Bronchial epithelial cell (primary cell): Measurements from ENCODE around the gene ZNF692. TPM values are rescaled to one million over a fixed set of nuclear protein-coding genes. Genes with fewer than 3 reads are reported as not detected.

Experiments used
- DNase-seq: peaks from one replicate; pipeline ENCODE4 v3.0.0-alpha.2; 2010; ENCODE audit warnings: low read depth
- FAIRE-seq: peaks from 2 replicates; lab custom pipeline; 2011; peaks lifted over from hg19 to GRCh38; lab: Jason Lieb, UNC
- H3K27me3 ChIP-seq: 2 replicates; pipeline ENCODE4 v1.5.1; 2011; ENCODE audit warnings: low read length; ENCODE audit not compliant: control insufficient read depth, insufficient read depth
- H3K36me3 ChIP-seq: 2 replicates; pipeline ENCODE4 v1.5.1; 2011; ENCODE audit warnings: low read length; ENCODE audit not compliant: control insufficient read depth, insufficient read depth
- H3K4me3 ChIP-seq: 2 replicates; pipeline ENCODE4 v1.5.1; 2011; ENCODE audit warnings: mild to moderate bottlenecking, low read depth, low read length, control low read depth
- total RNA-seq: library from RNA; depleted of rRNA; stranded (reverse); fragments of >200 nt; gene quantifications from 2 replicates; pipeline ENCODE4 v1.2.1, GENCODE V29; 2014
- TF ChIP-seq, protein P1 (sequence below): IDR thresholded peaks from 2 replicates; pipeline ENCODE4 v1.5.1; 2011; ENCODE audit warnings: mild to moderate bottlenecking, moderate library complexity, low read length, control low read depth, inconsistent platforms; ENCODE audit not compliant: insufficient read depth, severe bottlenecking

ZNF692 gene
- total RNA-seq, 1 donor from 2014 or later = 19.7 TPM

DNA sequence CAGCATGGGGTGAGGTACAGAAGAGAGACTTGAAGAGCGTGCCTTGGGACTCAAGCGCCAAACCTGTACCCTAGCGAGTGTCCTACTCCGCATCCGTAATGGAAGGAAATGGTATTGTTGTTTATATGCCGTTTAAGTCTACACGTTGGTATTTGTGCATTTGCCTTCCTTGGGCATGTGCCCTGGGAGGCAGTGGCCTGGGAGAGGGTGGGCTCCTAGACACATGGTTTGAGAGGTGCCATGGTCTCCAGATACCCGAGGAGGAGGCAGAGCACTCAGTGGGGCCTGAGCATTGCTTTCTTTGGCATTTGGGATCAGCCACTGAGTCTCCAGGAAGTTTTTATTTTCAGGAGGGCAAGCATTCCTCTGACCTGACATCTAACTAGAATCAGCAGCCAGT lies 14.4 kb downstream of the ZNF692 start:
- no peaks in the 10 kb centered on the region for H3K27me3 ChIP-seq
- peaks cover 11% of the 10 kb centered on the region for H3K36me3 ChIP-seq
- TF ChIP-seq, protein P1, sequence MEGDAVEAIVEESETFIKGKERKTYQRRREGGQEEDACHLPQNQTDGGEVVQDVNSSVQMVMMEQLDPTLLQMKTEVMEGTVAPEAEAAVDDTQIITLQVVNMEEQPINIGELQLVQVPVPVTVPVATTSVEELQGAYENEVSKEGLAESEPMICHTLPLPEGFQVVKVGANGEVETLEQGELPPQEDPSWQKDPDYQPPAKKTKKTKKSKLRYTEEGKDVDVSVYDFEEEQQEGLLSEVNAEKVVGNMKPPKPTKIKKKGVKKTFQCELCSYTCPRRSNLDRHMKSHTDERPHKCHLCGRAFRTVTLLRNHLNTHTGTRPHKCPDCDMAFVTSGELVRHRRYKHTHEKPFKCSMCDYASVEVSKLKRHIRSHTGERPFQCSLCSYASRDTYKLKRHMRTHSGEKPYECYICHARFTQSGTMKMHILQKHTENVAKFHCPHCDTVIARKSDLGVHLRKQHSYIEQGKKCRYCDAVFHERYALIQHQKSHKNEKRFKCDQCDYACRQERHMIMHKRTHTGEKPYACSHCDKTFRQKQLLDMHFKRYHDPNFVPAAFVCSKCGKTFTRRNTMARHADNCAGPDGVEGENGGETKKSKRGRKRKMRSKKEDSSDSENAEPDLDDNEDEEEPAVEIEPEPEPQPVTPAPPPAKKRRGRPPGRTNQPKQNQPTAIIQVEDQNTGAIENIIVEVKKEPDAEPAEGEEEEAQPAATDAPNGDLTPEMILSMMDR = no peak
- DNase-seq (no peak), FAIRE-seq (no peak)
- no peak overlapping the region for H3K4me3 ChIP-seq

DNA sequence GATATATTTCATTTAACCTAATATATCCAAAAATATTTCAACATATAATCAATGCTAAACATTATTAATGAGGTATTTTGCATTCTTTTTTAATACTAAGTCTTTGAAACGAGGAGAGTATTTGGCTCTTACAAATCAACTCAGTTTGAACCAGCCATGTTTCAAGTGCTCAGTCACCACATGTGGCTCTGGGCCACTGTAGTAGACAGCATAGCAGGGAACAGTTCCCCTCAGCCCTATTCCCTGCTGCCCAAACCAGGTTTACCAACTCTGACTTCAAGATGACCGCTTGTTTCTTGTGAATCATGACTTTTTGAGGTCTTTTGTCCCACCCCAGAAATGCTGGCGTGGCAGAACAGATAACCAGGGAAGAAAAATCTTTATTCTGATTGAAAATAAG lies 15.2 kb downstream of the ZNF692 start:
- FAIRE-seq = no peak

DNA sequence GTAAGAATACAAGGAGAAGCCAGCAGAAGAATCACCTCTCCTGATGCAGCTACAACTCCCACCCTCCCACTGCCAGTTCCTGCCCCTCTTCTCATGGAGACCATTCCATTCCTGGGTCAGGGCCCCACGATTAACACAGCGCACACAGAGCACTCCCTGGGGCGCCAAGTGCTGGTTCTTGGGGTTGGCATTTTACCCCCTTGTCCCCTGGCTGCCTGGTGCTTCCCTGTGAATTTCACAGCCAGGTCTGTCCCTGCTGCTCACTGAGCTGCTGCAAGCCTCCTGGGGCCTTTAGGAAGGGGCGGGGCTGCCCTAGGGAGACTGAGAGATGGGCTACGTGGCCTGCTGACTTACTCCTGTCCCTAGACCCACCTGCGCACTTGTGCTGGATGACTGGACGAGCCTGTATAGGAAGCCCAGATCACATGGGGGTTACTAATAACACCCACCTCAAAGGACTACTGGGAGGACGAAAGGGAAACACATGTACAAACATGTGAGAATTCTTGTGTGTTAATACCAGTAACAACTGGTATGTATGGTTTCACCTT lies 16.0 kb downstream of the ZNF692 start:
- Histone ChIP-seq H3K27me3 (no peaks in the 10 kb centered on the region), H3K4me3 (no peak overlapping the region), H3K36me3 (peaks cover 5% of the 10 kb centered on the region)
- DNase-seq (peak; percentile 99), FAIRE-seq (peak; percentile 47)
- TF ChIP-seq, protein P1 = no peak

More for the DNA sequence above, 15.2 kb downstream of the ZNF692 start:
- TF ChIP-seq, protein P1 = no peak
- H3K36me3 ChIP-seq = peaks cover 9% of the 10 kb centered on the region
- no peak overlapping the region for H3K4me3 ChIP-seq
- H3K27me3 ChIP-seq = no peaks in the 10 kb centered on the region
- DNase-seq = no peak

- DNase-seq (peak; percentile 69), FAIRE-seq (no peak)
- TF ChIP-seq, protein P1 = peak; percentile 76
- H3K4me3 ChIP-seq = no peak overlapping the region
- H3K36me3 ChIP-seq = peaks cover 2% of the 10 kb centered on the region
- H3K27me3 ChIP-seq = no peaks in the 10 kb centered on the region
These were observed 17.0 kb downstream of the ZNF692 start for GRCh38 chr1:248841702-248842395.

DNA sequence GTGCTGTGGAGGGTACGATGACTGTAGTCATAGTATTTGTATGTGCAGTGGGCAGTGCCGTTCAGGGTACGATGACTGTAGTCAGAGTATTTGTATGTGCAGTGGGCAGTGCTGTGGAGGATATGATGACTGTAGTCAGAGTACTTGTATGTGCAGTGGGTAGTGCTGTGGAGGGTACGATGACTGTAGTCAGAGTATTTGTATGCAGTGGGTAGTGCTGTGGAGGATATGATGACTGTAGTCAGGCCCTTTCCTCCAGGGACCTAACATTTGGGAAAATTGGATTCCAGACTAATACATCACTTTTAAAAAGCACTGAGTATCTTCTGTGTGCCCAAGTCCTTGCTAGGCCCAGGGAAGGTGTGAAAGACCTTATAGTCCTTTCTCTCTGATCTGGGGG lies 17.9 kb downstream of the ZNF692 start:
- TF ChIP-seq, protein P1 = no peak
- H3K27me3 ChIP-seq = no peaks in the 10 kb centered on the region
- no peak for FAIRE-seq
- no peak for DNase-seq
- H3K36me3 ChIP-seq = peaks cover 2% of the 10 kb centered on the region
- no peak overlapping the region for H3K4me3 ChIP-seq

DNA sequence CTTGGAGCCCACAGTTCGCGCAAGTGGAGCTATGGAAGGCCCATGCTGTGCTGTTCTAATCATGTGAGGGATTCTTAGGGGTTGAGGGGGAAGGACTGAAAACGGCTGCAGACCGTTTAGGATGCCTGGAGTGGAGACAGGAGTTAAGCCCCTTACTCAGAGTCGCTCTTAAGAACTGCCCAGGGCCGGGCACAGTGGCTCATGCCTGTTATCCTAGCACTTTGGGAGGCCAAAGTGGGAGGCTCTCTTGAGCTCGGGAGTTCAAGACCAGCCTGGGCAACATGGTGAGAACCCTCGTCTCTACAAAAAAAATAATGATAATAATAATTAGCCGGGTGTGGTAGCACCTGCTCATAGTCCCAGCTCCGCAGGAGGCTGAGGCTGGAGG lies 19.7 kb downstream of the ZNF692 start:
- H3K4me3 ChIP-seq = peak overlapping the region; percentile 96
- TF ChIP-seq, protein P1 = no peak
- FAIRE-seq (no peak), DNase-seq (no peak)
- no peaks in the 10 kb centered on the region for H3K27me3 ChIP-seq
- no peaks in the 10 kb centered on the region for H3K36me3 ChIP-seq
